CD4-positive, alpha-beta T cell (primary cell): ENCODE data around the gene THSD7B. TPM values are rescaled to one million over a fixed set of nuclear protein-coding genes. Genes with fewer than 3 reads are reported as not detected.

ENCODE experiments used
- ATAC-seq: fragments of 200-7000 bp; cut with Tn5 transposase; one replicate; pipeline ENCODE4 v1.10.0; 2022; ENCODE audit warnings: mild to moderate bottlenecking; ENCODE audit not compliant: poor library complexity
- CTCF ChIA-PET: fragments of 350-600 bp; sonication (Branson Sonifier 250); formaldehyde crosslinking; loops from one replicate; lab custom pipeline; 2021; ENCODE audit warnings: antibody characterized with exemption, inconsistent platforms; lab: Charles Lee
- POLR2A ChIA-PET: fragments of 350-600 bp; sonication (Branson Sonifier 250); formaldehyde crosslinking; loops from one replicate; lab custom pipeline; 2021; ENCODE audit warnings: antibody characterized with exemption, inconsistent platforms; lab: Charles Lee
- DNase-seq, 14 experiments: peaks; one replicate each; pipeline ENCODE4 v3.0.0-alpha.2; 2013 to 2020; ENCODE audit warnings: mixed read lengths in 2 of 14
- H3K27ac ChIP-seq, 2 donors: one replicate each; pipeline versions ENCODE4 v1.5.1 to v1.7.0; 2013; ENCODE audit warnings: low read length in 2 of 2, low read depth in 1 of 2, mild to moderate bottlenecking in 1 of 2
- H3K27me3 ChIP-seq, 2 experiments: 1 replicate in 1 of 2; 2 replicates in 1 of 2; pipeline versions ENCODE4 v1.6.1 to v1.7.0; 2013; ENCODE audit warnings: low read length in 2 of 2, control low read depth in 1 of 2, mild to moderate bottlenecking in 1 of 2, moderate library complexity in 1 of 2; ENCODE audit not compliant: insufficient read depth in 2 of 2, control insufficient read depth in 1 of 2
- H3K36me3 ChIP-seq: one replicate; pipeline ENCODE4 v1.6.1; 2013; ENCODE audit warnings: low read length, control low read depth; ENCODE audit not compliant: insufficient read depth
- H3K4me1 ChIP-seq: one replicate; pipeline ENCODE4 v1.6.1; 2013; ENCODE audit warnings: low read length, control low read depth; ENCODE audit not compliant: insufficient read depth
- H3K4me3 ChIP-seq: one replicate; pipeline ENCODE4 v1.5.1; 2013; ENCODE audit warnings: mild to moderate bottlenecking, low read length, moderate library complexity
- H3K9me3 ChIP-seq, 2 experiments: 1 replicate in 1 of 2; 2 replicates in 1 of 2; pipeline versions ENCODE4 v1.6.1 to v1.7.0; 2013; ENCODE audit warnings: low read length in 2 of 2, mild to moderate bottlenecking in 2 of 2, control low read depth in 1 of 2, moderate library complexity in 1 of 2; ENCODE audit not compliant: control insufficient read depth in 1 of 2, insufficient read depth in 1 of 2
- H3K27ac Mint-ChIP-seq: one replicate; pipeline ENCODE4 v1.8.0; 2020; ENCODE audit warnings: mixed read lengths
- H3K27me3 Mint-ChIP-seq: one replicate; pipeline ENCODE4 v1.8.0; 2021; ENCODE audit warnings: mixed read lengths
- H3K36me3 Mint-ChIP-seq: one replicate; pipeline ENCODE4 v1.8.0; 2021; ENCODE audit warnings: low read depth, mixed read lengths
- H3K4me1 Mint-ChIP-seq: one replicate; pipeline ENCODE4 v1.8.0; 2021; ENCODE audit warnings: low read depth, mixed read lengths
- H3K4me3 Mint-ChIP-seq: one replicate; pipeline ENCODE4 v1.8.0; 2020; ENCODE audit warnings: mild to moderate bottlenecking, mixed read lengths
- H3K9me3 Mint-ChIP-seq: one replicate; pipeline ENCODE4 v1.8.0; 2020; ENCODE audit warnings: mixed read lengths
- intact Hi-C, 2 experiments: fragments of 100-400 bp; cut with DNase I in 1 of 2; cut with micrococcal nuclease in 1 of 2; formaldehyde crosslinking; loops; one replicate each; pipeline versions ENCODE4 v1.15.1 to v1.9.0; 2023 to 2025; cut with DNase I, micrococcal nuclease
- total RNA-seq, 174 experiments: library from RNA in 2 of 174; stranded (reverse) in 2 of 174; gene quantifications; one replicate each; pipeline ENCODE4 v1.2.3 and lab custom pipeline; 2021 to 2026
- TF ChIP-seq, protein P1 (sequence below): fragments of 200-600 bp; IDR thresholded peaks from one replicate; pipeline ENCODE4 v1.8.0; 2022; ENCODE audit warnings: antibody characterized with exemption, mild to moderate bottlenecking

The THSD7B gene
- total RNA-seq, 2 experiments from 2014 or later, result not detected

DNA sequence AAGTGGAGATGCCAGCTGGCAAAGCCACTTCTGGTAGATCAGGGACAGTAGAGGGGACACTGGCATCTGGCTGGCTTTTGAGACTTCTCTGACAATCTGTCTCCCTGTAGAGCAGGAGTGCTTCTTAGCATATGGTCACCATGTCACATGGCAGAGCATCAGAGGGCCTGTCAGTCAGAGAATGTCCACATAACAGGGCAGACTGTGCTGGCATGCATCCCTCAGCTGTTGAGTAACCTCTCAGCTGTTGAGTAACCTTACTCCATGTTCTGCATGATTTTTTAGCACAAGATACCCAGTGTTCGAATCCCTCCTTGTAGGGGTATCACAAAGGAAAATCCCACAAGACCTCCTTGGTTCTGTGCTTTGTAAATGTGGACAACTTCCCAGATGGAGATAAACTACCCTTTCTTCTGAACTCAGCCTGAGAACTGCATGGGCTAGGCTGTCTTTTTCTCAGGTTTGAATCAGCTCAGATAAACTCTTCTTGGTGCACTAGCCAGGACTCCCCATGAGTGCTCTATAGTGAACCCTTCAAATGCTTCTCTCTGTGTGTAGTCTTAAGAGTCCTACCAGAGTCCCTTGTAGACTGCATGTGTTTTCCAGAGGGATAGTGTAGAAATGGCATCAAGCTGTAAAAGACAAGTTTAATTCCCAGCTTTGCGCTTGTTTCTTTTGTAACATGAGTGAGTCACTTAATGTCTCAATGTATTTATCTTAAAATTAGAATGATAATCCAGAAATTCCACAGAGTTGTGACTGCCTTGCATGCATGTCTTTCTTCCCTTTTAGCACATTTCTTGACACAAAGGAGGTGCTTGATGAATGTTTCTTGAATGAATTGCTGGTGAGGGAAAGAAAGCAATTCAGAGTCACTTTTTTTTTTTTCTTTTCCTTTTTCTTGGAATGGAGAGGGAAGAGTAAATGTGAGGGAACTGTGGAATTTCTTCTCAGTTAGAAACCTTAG lies 756.6 kb downstream of the THSD7B start:
- Histone ChIP-seq H3K4me3 (no peak overlapping the region), H3K27me3 (no peaks in the 10 kb centered on the region), H3K4me1 (no peaks in the 10 kb centered on the region), H3K9me3 (peaks cover 0 to 6% of the 10 kb centered on the region in 2 experiments), H3K27ac (no peak overlapping the region), H3K36me3 (no peaks in the 10 kb centered on the region)
- H3K4me3 Mint-ChIP-seq, result no peak overlapping the region
- ATAC-seq (no peak), DNase-seq (no peak)
- CTCF ChIA-PET, result no interaction called here
- no peaks in the 10 kb centered on the region for H3K36me3 Mint-ChIP-seq
- no peaks in the 10 kb centered on the region for H3K27me3 Mint-ChIP-seq
- TF ChIP-seq, protein P1, sequence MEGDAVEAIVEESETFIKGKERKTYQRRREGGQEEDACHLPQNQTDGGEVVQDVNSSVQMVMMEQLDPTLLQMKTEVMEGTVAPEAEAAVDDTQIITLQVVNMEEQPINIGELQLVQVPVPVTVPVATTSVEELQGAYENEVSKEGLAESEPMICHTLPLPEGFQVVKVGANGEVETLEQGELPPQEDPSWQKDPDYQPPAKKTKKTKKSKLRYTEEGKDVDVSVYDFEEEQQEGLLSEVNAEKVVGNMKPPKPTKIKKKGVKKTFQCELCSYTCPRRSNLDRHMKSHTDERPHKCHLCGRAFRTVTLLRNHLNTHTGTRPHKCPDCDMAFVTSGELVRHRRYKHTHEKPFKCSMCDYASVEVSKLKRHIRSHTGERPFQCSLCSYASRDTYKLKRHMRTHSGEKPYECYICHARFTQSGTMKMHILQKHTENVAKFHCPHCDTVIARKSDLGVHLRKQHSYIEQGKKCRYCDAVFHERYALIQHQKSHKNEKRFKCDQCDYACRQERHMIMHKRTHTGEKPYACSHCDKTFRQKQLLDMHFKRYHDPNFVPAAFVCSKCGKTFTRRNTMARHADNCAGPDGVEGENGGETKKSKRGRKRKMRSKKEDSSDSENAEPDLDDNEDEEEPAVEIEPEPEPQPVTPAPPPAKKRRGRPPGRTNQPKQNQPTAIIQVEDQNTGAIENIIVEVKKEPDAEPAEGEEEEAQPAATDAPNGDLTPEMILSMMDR, result no peak
- intact Hi-C loops, result no loop called here
- no peaks in the 10 kb centered on the region for H3K9me3 Mint-ChIP-seq
- no peak overlapping the region for H3K27ac Mint-ChIP-seq
- no peaks in the 10 kb centered on the region for H3K4me1 Mint-ChIP-seq
- POLR2A ChIA-PET, result no interaction called here

GRCh38 chr2:137522620-137523011 lies 757.3 kb downstream of the THSD7B start:
- Mint-ChIP-seq H3K36me3 (no peaks in the 10 kb centered on the region), H3K27me3 (no peaks in the 10 kb centered on the region), H3K9me3 (no peaks in the 10 kb centered on the region), H3K4me3 (no peak overlapping the region), H3K27ac (no peak overlapping the region), H3K4me1 (no peaks in the 10 kb centered on the region)
- Histone ChIP-seq H3K9me3 (peaks cover 0 to 6% of the 10 kb centered on the region in 2 experiments), H3K27ac (no peak overlapping the region), H3K36me3 (no peaks in the 10 kb centered on the region), H3K4me1 (no peaks in the 10 kb centered on the region), H3K4me3 (no peak overlapping the region), H3K27me3 (no peaks in the 10 kb centered on the region)
- TF ChIP-seq, protein P1, result no peak
- ChIA-PET CTCF (no interaction called here), POLR2A (no interaction called here)
- no peak for DNase-seq
- intact Hi-C loops, result no loop called here
- no peak for ATAC-seq

GRCh38 chr2:137523931-137524330 lies 758.6 kb downstream of the THSD7B start:
- CTCF ChIA-PET, result no interaction called here

More at GRCh38 chr2:137523931-137524330, 758.6 kb downstream of the THSD7B start:
- ATAC-seq (no peak), DNase-seq (no peak)
- no peaks in the 10 kb centered on the region for H3K4me1 Mint-ChIP-seq
- peaks cover 0 to under 1% of the 10 kb centered on the region in 2 experiments for H3K9me3 ChIP-seq
- H3K36me3 Mint-ChIP-seq, result no peaks in the 10 kb centered on the region
- TF ChIP-seq, protein P1, result no peak
- H3K4me3 Mint-ChIP-seq, result no peak overlapping the region
- no peak overlapping the region for H3K27ac Mint-ChIP-seq
- no peak overlapping the region for H3K27ac ChIP-seq
- POLR2A ChIA-PET, result no interaction called here
- no peaks in the 10 kb centered on the region for H3K36me3 ChIP-seq
- no peaks in the 10 kb centered on the region for H3K9me3 Mint-ChIP-seq
- no peak overlapping the region for H3K4me3 ChIP-seq
- H3K27me3 Mint-ChIP-seq, result no peaks in the 10 kb centered on the region
- no peaks in the 10 kb centered on the region for H3K4me1 ChIP-seq
- H3K27me3 ChIP-seq, result no peaks in the 10 kb centered on the region
- intact Hi-C loops, result no loop called here
